Stromal cell of bone marrow (primary cell): Measurements from ENCODE around the gene PIH1D1.

Experiments used
- DNase-seq: peaks from one replicate; pipeline ENCODE4 v3.0.0-alpha.2; 2012; ENCODE audit warnings: low read depth

The PIH1D1 gene

GRCh38 chr19:49419173-49419572, 32.4 kb downstream of the PIH1D1 start:
- DNase-seq: no peak

GRCh38 chr19:49418511-49418910, 33.1 kb downstream of the PIH1D1 start:
- no peak for DNase-seq

GRCh38 chr19:49417088-49417487, 34.5 kb downstream of the PIH1D1 start:
- DNase-seq: no peak

GRCh38 chr19:49415810-49416200, 35.8 kb downstream of the PIH1D1 start:
- no peak for DNase-seq

GRCh38 chr19:49415102-49415809, 36.4 kb downstream of the PIH1D1 start:
- DNase-seq: peak; percentile 38

- DNase-seq: no peak
These were observed 37.4 kb downstream of the PIH1D1 start for GRCh38 chr19:49414256-49414655.

- no peak for DNase-seq
These were observed 38.3 kb downstream of the PIH1D1 start for GRCh38 chr19:49413348-49413747.

- DNase-seq: no peak
These were observed 39.8 kb downstream of the PIH1D1 start for GRCh38 chr19:49411681-49412326.

GRCh38 chr19:49409441-49410029, 42.1 kb downstream of the PIH1D1 start:
- no peak for DNase-seq

GRCh38 chr19:49408816-49409440, 42.7 kb downstream of the PIH1D1 start:
- DNase-seq: no peak

GRCh38 chr19:49407482-49408015, 44.1 kb downstream of the PIH1D1 start:
- no peak for DNase-seq

GRCh38 chr19:49407079-49407478, 44.5 kb downstream of the PIH1D1 start:
- DNase-seq: no peak

- no peak for DNase-seq
These were observed 48.0 kb downstream of the PIH1D1 start for GRCh38 chr19:49403404-49404187.

- DNase-seq: no peak
These were observed 51.6 kb downstream of the PIH1D1 start for GRCh38 chr19:49400029-49400428.

GRCh38 chr19:49398931-49399330, 52.7 kb downstream of the PIH1D1 start:
- no peak for DNase-seq

GRCh38 chr19:49398001-49398615, 53.5 kb downstream of the PIH1D1 start:
- DNase-seq: no peak

GRCh38 chr19:49396738-49397505, 54.7 kb downstream of the PIH1D1 start:
- DNase-seq: no peak
